ENCODE measurements around the gene CLNK. TPM values are rescaled to one million over a fixed set of nuclear protein-coding genes. Genes with fewer than 3 reads are reported as not detected.

CLNK gene
- total and polyA plus RNA-seq, 12 donors: 0.15 to 0.62 TPM; not detected in 10

GRCh38 chr4:10648479-10648878 lies 36.1 kb downstream of the CLNK start:
- DNase-seq (no peak), ATAC-seq (no peak)
- Histone ChIP-seq H3K4me3 (no peak overlapping the region), H3K9me3 (peaks cover 0 to 7% (median 0%) of the 10 kb centered on the region in 11 donors), H3K4me1 (no peaks in the 10 kb centered on the region), H3K36me3 (no peaks in the 10 kb centered on the region), H3K27ac (no peak overlapping the region), H3K27me3 (no peaks in the 10 kb centered on the region)
- no peak for TF ChIP-seq CTCF (IDR thresholded peaks at IDR 0.05)
- 76 to 80% methylated on average over 2 of the region's 2 CpGs for WGBS, 2 donors
- intact Hi-C loops (cut with DNase I): no loop called here

- WGBS, 2 donors: 58 to 63% methylated on average over 3 of the region's 3 CpGs
- H3K27ac ChIP-seq: no peak overlapping the region
- intact Hi-C loops (cut with DNase I): no loop called here
- TF ChIP-seq CTCF (IDR thresholded peaks at IDR 0.05): no peak
- H3K9me3 ChIP-seq: peaks cover 0 to 7% (median 0%) of the 10 kb centered on the region in 11 donors
- no peak overlapping the region for H3K4me3 ChIP-seq
- H3K27me3 ChIP-seq: no peaks in the 10 kb centered on the region
- no peaks in the 10 kb centered on the region for H3K4me1 ChIP-seq
- no peaks in the 10 kb centered on the region for H3K36me3 ChIP-seq
- no peak for ATAC-seq
- no peak for DNase-seq
Observed at GRCh38 chr4:10647846-10648245, 36.7 kb downstream of the CLNK start.

GRCh38 chr4:10643600-10644425 lies 40.8 kb downstream of the CLNK start:
- no peak for ATAC-seq
- H3K27me3 ChIP-seq: no peaks in the 10 kb centered on the region
- H3K4me1 ChIP-seq: peaks cover 0 to 5% (median 0%) of the 10 kb centered on the region in 9 donors
- no peak for DNase-seq
- H3K4me3 ChIP-seq: no peak overlapping the region
- 69 to 73% methylated on average over 5 of the region's 5 CpGs for WGBS, 2 donors
- peaks cover 0 to 7% (median 0%) of the 10 kb centered on the region in 11 donors for H3K9me3 ChIP-seq
- TF ChIP-seq CTCF (IDR thresholded peaks at IDR 0.05): no peak
- H3K27ac ChIP-seq: no peak overlapping the region
- H3K36me3 ChIP-seq: no peaks in the 10 kb centered on the region
- intact Hi-C loops (cut with DNase I): no loop called here

GRCh38 chr4:10640561-10641201 lies 43.9 kb downstream of the CLNK start:
- intact Hi-C loops (cut with DNase I): no loop called here
- DNase-seq (no peak), ATAC-seq (peak in 5 of 8 donors; percentile 37 to 58 (median 47))
- Histone ChIP-seq H3K4me1 (peaks cover 0 to 5% (median 0%) of the 10 kb centered on the region in 9 donors), H3K4me3 (no peak overlapping the region), H3K27ac (no peak overlapping the region), H3K27me3 (peaks cover 0 to 4% (median 0%) of the 10 kb centered on the region in 7 donors), H3K9me3 (no peaks in the 10 kb centered on the region), H3K36me3 (no peaks in the 10 kb centered on the region)
- TF ChIP-seq CTCF (IDR thresholded peaks at IDR 0.05): no peak
- WGBS, 2 donors: 61 to 66% methylated on average over 5 of the region's 5 CpGs
